SK-MEL-5 (cell line): ENCODE data around the gene CSH1. TPM values are rescaled to one million over a fixed set of nuclear protein-coding genes. Genes with fewer than 3 reads are reported as not detected.
"Not testable (repeated sequence)": the region's sequence is repeated elsewhere in the genome, so short reads cannot be mapped to it uniquely, and the experiment has no call there.

Experiments used
- DNase-seq: peaks from one replicate; pipeline ENCODE4 v3.0.0-alpha.2; 2016; ENCODE audit warnings: low read depth, low spot score
- in situ Hi-C: cut with HindIII; loops from 2 replicates; pipeline ENCODE4 v1.10.0; 2016; ENCODE audit warnings: low sequenced_read_pairs, high pct_unique_total_duplicates, low pct_unique_long_range_greater_than_20kb
- total RNA-seq: library from RNA; depleted of rRNA; stranded (reverse); fragments of >200 nt; shearing (Covaris generic); gene quantifications from 2 replicates; pipeline ENCODE4 v1.2.3, GENCODE V29; 2014

Gene CSH1
- total RNA-seq, 1 experiment from 2014 or later = not detected

DNA sequence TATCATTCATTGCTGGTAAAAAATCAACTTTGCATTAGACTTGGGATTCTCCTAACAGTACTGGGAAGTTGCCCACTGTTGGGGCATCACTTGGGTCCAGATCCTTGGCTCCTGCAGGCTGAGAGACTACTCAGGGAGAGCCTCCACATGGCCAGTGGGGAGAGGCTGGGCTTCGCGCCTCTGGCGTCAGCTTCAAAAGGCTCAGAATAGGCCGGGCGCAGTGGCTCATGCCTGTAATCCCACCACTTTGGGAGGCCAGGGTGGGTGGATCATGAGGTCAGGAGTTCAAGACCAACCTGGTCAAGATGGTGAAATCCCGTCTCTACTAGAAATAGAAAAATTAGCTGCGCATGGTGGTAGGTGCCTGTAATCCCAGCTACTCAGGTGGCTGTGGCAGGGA is 18.1 kb upstream of the CSH1 start:
- in situ Hi-C loops = no loop called here
- no peak for DNase-seq

DNA sequence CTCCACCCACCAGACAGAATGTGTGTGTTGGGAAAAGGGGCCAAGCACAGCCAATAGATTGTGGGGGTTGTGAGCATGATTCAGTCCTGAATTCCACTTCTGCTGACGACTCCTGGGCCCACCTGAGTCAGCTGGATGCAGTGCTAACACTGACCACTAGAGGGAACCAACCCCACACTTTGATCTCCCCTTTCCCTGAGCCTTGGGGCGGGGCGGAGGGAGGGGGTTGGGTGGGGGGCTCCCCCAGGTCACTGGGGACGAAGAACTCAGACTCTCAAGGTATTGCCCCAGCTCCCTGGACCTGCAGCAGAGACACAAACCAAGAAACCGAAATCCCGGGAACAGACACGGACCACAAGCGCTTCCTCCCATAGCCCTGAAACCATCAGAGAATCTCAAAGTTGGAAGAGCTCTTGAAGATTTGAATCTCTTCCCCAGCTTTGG is 15.3 kb upstream of the CSH1 start:
- peak; percentile 55 for DNase-seq
- in situ Hi-C loops = no loop called here

DNA sequence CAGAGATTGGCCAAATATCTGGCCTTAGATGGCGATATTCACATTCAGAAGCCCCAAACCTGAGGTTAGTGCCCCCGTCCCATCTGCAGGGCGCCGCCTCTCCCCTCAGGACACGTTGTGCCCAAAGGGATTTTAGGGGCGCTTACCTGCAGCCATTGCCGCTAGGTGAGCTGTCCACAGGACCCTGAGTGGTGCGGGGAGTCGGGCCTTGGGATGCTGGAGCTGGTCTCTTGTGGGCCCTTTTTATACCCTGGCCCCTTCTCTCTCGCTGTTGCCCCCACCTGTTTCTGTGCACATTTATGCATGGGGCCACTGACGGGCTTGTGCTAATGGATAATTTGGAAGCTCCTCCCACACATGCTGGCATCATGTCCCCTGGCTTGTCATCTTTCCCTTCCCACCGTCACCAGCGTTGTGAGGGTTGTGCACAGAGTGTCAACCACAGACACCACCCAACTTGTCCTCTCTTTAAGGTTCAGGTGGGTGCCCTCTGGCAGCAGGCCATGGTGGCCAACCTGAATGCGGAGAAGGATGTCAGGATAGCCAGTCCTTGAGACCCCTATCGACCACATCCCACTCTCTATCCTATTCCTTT is 14.8 kb upstream of the CSH1 start, which contains the start of gene CSHL1:
Gene CSHL1 (minus strand): TSS at position 218 of the 595 bp plus-strand sequence. CDS start 62 bp downstream, at position 156.
- in situ Hi-C loops = no loop called here
- no peak for DNase-seq

DNA sequence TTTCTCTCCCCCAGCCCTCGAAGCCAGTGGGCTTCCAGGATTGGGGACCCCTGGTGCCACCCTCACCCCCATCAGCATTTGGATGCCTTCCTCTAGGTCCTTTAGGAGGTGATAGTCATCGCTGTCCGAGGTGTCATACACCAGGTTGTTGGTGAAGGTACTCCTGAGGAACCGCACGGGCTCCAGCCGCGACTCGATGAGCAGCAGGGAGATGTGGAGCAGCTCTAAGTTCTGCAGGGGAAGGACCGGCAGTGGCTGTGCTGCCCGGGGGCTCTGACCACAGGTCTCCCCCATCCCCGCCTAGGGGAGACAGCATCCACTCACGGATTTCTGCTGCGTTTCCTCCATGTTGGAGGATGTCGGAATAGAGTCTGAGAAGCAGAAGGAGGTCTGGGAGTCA is 13.7 kb upstream of the CSH1 start:
- DNase-seq = no peak
- in situ Hi-C loops = no loop called here

DNA sequence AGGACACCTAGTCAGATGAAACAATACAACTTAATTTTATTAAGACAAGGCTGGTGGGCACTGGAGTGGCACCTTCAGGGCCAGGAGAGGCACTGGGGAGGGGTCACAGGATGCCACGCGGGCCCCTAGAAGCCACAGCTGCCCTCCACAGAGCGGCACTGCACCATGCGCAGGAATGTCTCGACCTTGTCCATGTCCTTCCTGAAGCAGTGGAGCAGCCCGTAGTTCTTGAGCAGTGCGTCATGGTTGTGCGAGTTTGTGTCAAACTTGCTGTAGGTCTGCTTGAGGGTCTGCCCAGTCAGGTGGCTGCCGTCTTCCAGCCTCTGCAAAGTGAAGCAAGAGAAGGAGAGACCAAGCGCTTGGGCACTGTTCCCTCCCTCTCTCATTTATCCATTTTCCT is 13.2 kb upstream of the CSH1 start:
- DNase-seq, in situ Hi-C loops: not testable (repeated sequence)

DNA sequence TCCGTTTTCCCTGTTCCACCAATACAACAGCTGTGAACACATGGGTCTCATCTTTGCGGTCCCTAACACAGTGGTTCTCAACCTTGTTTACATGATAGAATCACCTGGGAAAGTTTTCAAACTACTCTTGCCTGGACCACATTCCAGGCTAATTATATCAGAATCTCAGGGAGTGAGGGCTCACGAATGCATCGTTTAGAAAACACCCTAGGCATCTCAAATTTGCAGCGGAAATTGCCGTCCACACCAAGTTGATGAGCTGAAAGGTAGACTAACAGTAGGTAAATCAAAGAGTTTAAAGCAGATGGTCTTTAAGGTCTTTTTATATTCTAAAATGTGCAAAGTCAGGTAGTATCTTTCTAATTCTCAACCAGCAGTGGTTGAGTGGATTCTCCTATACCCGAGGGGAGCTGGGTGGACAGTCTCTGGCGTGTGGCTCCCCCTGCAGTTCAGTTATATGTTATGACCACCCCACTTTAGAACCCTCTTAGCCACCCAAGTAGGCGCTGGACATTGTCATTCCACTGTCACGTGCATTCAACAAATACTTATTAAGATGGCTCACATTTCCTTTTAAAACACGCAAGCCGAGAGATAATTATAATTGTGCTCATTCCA is 10.9 kb upstream of the CSH1 start:
- peak; percentile 61 for DNase-seq
- in situ Hi-C loops = not testable (repeated sequence)

DNA sequence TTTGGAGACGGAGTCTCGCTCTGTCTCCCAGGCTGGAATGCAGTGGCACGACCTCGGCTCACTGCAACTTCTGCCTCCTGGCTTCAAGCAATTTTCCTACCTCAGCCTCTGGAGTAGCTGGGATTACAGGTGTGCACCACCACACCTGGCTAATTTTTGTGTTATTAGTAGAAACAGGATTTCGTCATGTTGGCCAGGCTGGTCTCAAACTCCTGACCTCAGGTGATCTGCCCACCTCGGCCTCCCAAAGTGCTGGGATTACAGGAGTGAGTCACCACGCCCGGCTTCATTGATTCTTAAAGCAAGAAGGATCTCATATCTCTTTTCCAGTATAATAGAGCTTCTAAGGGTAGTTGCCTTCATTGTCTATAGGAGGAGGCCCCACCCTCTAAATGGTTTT is 8.4 kb upstream of the CSH1 start:
- DNase-seq, in situ Hi-C loops: not testable (repeated sequence)

DNA sequence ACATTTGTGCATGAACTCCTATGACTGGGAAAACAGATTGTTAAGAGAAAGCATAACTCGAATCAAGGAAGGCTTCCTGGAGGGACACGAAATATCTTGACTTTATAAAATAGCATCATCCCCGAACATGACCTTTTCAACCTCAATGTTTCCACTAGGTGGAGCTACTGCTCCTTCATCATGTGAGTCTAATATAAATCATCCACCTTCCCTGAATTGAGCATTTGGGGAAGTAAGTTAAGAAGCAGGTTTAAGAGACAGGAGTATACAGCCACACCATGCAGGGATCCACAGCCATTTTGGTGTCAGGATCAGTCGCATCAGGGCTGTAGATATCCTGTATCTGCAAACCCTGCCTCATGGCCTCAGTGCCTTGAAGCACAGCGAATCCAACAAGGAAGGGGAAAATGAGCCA is 7.4 kb upstream of the CSH1 start:
- DNase-seq, in situ Hi-C loops: not testable (repeated sequence)

DNA sequence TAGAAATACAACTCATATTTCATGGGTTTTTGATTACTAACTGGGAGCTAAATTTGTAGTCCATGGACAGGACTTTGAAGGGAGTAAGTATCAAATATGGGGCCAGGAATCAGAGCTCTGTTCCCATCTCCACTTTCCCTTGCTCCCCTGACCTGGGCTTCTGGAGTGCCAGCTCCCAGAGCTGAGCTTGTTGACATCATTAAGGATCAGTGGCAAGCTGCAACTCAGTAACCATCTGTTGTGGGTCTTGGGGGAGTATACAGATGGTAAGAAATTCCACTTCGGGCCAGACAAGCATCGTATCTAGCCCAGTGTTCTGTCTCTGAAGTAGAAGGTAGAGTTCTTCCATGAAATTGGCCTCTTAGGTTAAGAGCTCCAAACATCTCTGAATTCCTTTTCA is 5.6 kb upstream of the CSH1 start:
- in situ Hi-C loops, DNase-seq: not testable (repeated sequence)

DNA sequence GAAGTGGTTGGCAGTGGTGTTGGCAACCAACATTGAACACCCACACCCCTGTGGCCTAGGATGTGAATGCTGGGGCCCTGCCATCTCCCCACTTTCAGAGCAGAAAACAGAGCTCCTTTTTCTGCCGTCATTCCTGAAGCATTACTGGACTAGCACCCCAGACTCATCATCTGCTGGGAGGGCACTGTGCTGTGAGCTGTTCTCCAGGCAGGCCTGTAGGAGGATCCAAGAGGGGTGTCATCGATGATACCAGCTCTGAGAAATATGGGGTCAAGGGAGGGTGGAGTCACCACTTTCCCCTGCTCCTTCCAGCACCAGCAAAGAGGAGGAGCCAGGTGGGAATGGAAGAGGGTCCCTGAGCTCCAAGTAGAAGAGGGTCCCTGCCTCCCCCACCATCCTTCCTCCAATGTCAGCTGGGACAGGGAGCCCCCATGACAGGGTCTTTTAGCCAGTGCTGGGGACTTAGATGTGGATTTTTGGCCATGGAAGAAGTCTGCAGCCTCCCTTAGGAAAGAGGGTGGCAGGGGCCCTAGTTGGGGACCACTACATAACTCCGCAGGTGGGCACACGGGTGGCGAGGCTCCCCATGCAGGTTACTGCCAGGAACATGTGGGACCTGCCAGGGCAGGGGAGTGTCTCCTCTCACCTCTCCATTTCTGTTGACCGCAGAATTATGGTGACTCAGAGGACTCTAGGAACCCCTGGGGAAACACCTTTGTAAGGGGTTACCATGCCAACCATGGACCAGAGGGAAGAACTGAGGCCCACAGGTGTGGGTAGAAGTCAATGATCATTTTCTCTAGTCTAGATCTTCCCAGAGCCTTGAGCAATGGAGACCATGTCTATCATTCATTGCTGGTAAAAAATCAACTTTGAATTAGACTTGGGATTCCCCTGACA is 2.8 kb upstream of the CSH1 start:
- DNase-seq, in situ Hi-C loops: not testable (repeated sequence)

DNA sequence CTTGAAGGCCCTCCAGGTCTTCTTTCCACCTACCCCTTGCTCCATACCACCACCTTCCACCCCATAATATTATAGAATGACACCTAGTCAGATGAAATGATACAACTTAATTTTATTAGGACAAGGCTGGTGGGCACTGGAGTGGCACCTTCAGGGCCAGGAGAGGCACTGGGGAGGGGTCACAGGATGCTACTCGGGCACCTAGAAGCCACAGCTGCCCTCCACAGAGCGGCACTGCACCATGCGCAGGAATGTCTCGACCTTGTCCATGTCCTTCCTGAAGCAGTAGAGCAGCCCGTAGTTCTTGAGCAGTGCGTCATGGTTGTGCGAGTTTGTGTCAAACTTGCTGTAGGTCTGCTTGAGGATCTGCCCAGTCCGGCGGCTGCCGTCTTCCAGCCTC is 1.6 kb downstream of the CSH1 start:
- in situ Hi-C loops, DNase-seq: not testable (repeated sequence)

DNA sequence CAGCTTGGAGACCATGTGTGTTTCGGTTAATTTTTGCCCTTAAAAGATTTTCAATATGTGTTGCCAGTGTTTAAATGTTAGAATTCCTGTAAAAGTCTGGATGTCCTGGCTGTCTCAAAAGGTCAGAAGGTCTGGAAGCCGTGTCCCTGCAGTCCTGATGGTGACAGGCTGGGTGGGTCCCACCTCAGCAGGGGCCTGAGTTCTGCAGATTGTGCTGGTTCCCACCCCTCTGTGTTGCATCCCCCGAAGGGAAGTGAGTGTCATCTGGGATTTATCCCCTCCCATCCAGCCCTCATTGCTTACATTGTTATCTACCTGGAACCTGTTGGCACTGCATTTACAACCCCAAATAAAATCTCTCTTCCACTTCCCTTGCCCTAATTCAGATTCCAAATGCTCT is 2.4 kb downstream of the CSH1 start:
- in situ Hi-C loops, DNase-seq: not testable (repeated sequence)

DNA sequence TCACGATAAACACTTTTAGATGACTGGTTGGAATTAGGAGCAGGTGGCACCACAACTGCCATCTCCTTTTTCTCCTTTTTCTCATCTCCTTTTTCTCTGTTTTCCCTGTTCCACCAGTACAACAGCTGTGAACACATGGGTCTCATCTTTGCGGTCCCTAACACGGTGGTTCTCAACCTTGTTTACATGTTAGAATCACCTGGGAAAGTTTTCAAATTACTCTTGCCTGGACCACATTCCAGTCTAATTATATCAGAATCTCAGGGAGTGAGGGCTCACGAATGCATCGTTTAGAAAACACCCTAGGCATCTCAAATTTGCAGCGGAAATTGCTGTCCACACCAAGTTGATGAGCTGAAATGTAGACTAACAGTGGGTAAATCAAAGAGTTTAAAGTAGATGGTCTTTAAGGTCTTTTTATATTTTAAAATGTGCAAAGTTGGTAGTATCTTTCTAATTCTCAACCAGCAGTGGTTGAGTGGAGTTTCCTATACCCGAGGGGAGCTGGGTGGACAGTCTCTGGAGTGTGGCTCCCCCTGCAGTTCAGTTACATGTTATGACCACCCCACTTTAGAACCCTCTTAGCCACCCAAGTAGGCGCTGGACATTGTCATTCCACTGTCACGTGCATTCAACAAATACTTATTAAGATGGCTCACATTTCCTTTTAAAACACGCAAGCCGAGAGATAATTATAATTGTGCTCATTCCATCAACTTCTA is 3.9 kb downstream of the CSH1 start:
- in situ Hi-C loops = not testable (repeated sequence)
- peak; percentile 36 for DNase-seq

DNA sequence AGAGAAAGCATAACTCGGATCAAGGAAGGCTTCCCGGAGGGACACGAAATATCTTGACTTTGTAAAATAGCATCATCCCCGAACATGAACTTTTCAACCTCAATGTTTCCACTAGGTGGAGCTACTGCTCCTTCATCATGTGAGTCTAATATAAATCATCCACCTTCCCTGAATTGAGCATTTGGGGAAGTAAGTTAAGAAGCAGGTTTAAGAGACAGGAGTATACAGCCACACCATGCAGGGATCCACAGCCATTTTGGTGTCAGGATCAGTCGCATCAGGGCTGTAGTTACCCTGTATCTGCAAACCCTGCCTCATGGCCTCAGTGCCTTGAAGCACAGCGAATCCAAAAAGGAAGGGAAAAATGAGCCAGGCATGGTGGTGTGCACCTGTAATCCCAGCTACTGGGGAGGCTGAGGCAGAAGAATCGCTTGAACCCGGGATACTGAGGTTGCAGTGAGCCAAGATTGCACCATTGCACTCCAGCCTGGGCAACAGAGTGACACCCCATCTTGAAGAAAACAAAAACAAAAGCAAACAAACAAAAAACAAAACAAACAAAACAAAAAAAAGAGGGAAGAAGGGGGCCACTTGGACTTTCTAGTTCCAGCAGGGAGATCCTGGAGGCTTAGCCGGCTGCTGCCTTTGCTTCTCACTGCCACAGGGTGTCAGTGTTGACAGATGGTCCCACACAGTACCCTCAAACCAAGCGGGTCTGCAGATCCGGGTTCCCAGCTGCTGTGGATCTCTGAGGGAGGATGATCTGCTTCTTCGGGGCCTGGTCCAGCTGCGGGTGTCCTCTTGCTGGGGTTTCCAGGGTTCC is 7.1 kb downstream of the CSH1 start:
- peak; percentile 69 for DNase-seq

DNA sequence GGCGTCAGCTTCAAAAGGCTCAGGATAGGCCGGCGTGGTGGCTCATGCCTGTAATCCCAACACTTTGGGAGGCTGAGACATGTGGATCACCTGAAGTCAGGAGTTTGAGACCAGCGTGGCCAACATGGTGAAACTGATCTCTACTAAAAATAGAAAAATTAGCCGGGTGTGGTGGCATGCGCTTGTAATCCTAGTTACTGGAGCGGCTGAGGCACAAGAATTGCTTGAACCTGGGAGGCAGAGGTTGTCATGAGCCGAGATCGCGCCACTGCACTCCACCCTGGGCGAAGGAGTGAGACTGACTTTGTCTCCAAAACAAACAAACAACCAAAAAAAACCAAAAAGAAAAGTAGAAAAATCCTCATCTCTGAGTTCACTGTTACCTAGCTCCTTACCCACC is 11.3 kb downstream of the CSH1 start:
- not testable (repeated sequence) for DNase-seq

More for the DNA sequence above, 7.1 kb downstream of the CSH1 start:
- in situ Hi-C loops = not testable (repeated sequence)

DNA sequence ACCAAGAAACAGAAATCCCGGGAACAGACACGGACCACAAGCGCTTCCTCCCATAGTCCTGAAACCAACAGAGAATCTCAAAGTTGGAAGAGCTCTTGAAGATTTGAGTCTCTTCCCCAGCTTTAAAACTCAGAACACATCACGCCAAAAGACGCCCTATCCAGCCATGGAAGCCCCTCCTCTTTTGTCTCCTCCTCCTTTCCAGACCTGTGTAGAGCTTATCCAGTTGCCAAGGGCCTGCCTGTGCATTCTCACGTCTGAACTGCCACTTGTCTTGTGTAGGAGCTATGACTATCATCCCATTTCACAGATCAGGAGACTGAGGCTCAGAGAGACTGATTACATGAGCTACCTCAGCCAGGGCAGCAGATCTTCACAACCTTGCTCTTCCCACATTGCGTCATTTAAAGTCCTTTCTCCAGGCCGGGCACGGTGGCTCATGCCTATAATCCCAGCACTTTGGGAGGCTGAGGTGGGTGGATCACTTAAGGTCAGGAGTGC is 13.7 kb downstream of the CSH1 start:
- DNase-seq = peak; percentile 21
- in situ Hi-C loops = not testable (repeated sequence)

More for the DNA sequence above, 11.3 kb downstream of the CSH1 start:
- in situ Hi-C loops = not testable (repeated sequence)
